ENCODE measurements around the gene SLC29A3.

SLC29A3 gene

GRCh38 chr10:71362141-71362540 lies 43.1 kb downstream of the SLC29A3 start:
- no peak for DNase-seq (ENCODE audit: low read depth)
- no peak for TF ChIP-seq CTCF (conservative IDR thresholded peaks at IDR 0.05; ENCODE audit: low read depth, low read length)
- no peak overlapping the region for H3K4me3 ChIP-seq (ENCODE audit: low read length)

DNA sequence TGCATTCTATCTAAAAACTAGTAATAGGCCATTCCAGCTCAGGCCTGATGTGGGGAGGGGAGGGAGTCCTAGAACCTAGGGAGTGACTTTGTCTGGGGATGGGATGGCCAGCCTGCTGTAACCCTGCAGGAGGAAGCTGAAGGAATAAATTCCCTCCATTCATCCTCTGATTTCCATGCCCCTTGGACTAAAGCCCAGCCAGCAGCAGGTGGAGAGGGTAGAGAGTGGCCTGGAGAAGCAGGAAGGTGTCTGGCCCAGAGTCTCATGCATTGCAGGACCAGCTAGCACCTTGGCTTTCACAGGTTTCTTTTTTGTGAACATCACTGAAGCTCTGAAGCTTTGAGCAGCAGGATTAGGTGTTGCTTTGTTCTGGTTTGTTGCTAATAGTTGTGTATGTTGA lies 44.9 kb downstream of the SLC29A3 start:
- TF ChIP-seq CTCF (conservative IDR thresholded peaks at IDR 0.05; ENCODE audit: low read depth, low read length) = no peak
- H3K4me3 ChIP-seq (ENCODE audit: low read length) = no peak overlapping the region

GRCh38 chr10:71365366-71365765 lies 46.3 kb downstream of the SLC29A3 start:
- DNase-seq (ENCODE audit: low read depth) = no peak
- no peak for TF ChIP-seq CTCF (conservative IDR thresholded peaks at IDR 0.05; ENCODE audit: low read depth, low read length)
- no peak overlapping the region for H3K4me3 ChIP-seq (ENCODE audit: low read length)

More for the DNA sequence above, 44.9 kb downstream of the SLC29A3 start:
- DNase-seq (ENCODE audit: low read depth) = no peak

DNA sequence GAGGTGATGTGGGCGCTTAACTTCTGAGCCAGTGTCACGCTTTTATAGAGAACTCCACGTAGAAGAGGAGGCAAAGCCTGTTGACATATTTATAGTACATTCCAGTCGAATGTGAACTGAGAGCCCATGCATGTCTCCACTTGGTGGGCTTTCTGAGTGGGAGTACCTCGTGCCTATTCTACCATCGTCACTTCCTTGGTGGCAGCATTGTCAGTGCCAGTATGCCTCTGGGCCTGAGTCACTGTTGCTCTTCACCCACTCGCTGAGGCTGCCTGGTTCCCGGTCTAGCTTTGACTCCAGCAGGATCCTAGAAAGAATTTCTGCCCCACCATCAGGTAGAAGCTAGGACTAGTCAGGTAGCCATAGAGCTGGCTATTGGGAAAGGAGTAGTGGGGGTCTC lies 47.6 kb downstream of the SLC29A3 start:
- TF ChIP-seq CTCF (conservative IDR thresholded peaks at IDR 0.05; ENCODE audit: low read depth, low read length) = no peak
- no peak overlapping the region for H3K4me3 ChIP-seq (ENCODE audit: low read length)
- no peak for DNase-seq (ENCODE audit: low read depth)

DNA sequence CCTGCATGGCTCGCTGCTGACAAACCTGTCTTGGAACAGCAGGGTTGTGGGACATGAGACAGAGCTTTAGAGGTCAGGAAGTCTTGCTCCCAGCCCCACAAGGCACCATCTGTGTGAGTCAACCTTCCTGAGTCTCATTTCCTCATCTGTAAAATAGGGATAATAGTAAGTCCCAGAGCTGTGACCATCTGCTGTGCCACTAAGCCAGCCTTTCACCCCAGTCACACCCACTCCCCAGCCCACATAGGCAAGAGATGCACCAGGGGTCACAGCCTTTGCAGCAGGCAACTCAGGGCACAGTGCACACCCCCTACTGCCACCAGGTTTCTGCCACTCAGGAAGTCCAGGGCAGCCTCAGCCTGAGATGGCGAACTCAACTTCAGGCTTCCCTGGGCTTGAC lies 48.2 kb downstream of the SLC29A3 start:
- TF ChIP-seq CTCF (conservative IDR thresholded peaks at IDR 0.05; ENCODE audit: low read depth, low read length) = no peak
- DNase-seq (ENCODE audit: low read depth) = no peak
- no peak overlapping the region for H3K4me3 ChIP-seq (ENCODE audit: low read length)

DNA sequence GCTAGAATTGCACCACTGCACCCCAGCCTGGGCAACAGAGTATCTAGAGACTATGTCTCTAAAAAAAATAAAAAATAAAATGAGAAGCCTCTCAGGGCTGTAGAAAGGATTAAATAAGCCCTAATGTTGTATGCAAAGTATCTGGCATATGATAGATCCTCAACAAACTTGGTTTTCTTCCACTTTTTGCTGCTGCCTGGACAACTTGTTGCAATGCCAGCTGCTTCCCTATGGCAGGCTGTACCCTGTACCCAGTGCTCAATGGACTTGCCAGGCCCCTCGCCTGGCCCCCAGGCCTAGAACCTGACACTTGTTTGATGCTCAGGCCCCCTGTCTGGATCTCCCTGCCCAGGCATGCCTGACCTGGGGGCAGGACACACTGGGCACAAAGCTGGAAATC lies 49.1 kb downstream of the SLC29A3 start:
- no peak for TF ChIP-seq CTCF (conservative IDR thresholded peaks at IDR 0.05; ENCODE audit: low read depth, low read length)

GRCh38 chr10:71368643-71369042 lies 49.6 kb downstream of the SLC29A3 start:
- DNase-seq (ENCODE audit: low read depth) = no peak
- H3K4me3 ChIP-seq (ENCODE audit: low read length) = no peak overlapping the region
- no peak for TF ChIP-seq CTCF (conservative IDR thresholded peaks at IDR 0.05; ENCODE audit: low read depth, low read length)

More for the DNA sequence above, 49.1 kb downstream of the SLC29A3 start:
- H3K4me3 ChIP-seq (ENCODE audit: low read length) = no peak overlapping the region
- no peak for DNase-seq (ENCODE audit: low read depth)
